Skeletal muscle cell (primary cell): Measurements from ENCODE around the gene ZNF564.
A peak's percentile ranks its signal among the peaks of the same experiment; 100 is the strongest.
"Not testable (repeated sequence)": the region's sequence is repeated elsewhere in the genome, so short reads cannot be mapped to it uniquely, and the experiment has no call there.

ENCODE experiments used
- DNase-seq: peaks from one replicate; pipeline ENCODE4 v3.0.0-alpha.2; 2010; ENCODE audit warnings: low read depth
- H3K4me3 ChIP-seq: 2 replicates; pipeline ENCODE4 v1.5.1; 2011; ENCODE audit warnings: low read depth, mild to moderate bottlenecking, control low read depth, low read length, moderate library complexity

ZNF564 gene

GRCh38 chr19:12521996-12522395 is 29.3 kb downstream of the ZNF564 start:
- no peak for DNase-seq
- no peak overlapping the region for H3K4me3 ChIP-seq

- no peak for DNase-seq
- H3K4me3 ChIP-seq: no peak overlapping the region
These were observed 37.7 kb downstream of the ZNF564 start for GRCh38 chr19:12513531-12514061.

GRCh38 chr19:12497032-12497431 is 54.2 kb downstream of the ZNF564 start:
- no peak overlapping the region for H3K4me3 ChIP-seq
- no peak for DNase-seq

GRCh38 chr19:12496480-12496879 is 54.8 kb downstream of the ZNF564 start:
- DNase-seq: no peak
- no peak overlapping the region for H3K4me3 ChIP-seq

- DNase-seq: peak; percentile 25
- H3K4me3 ChIP-seq: peak overlapping the region; percentile 56
These were observed 56.1 kb downstream of the ZNF564 start for GRCh38 chr19:12495002-12495802.

DNA sequence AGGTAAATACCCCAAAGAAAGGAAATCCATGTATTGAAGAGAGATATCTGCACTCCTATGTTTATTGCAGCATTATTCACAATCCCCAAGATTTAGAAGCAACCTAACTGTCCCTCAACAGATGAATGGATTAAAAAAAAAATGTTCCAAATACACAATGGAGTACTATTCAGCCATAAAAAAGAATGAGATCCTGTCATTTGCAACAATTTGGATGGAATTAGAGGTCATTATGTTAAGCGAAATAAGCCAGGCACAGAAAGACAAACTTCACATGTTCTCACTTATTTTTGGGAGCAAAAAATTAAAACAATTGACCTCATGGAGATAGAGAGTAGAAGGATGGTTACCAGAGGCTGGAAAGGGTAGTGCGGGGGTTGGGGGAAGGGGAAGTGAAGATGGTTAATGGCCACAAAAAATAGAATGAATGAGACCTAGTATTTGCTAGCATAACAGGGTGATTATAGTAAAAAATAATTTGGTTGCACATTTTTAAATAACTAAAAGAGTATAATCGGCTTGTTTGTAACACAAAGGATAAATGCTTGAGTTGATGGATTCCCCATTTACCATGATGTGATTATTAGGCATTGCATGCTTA is 56.9 kb downstream of the ZNF564 start:
- no peak for DNase-seq
- no peak overlapping the region for H3K4me3 ChIP-seq

- not testable (repeated sequence) for DNase-seq, H3K4me3 ChIP-seq
These were observed 65.0 kb downstream of the ZNF564 start for GRCh38 chr19:12486265-12486783.

- DNase-seq: no peak
- no peak overlapping the region for H3K4me3 ChIP-seq
These were observed 65.7 kb downstream of the ZNF564 start for GRCh38 chr19:12485571-12485970.

GRCh38 chr19:12485052-12485416 is 66.2 kb downstream of the ZNF564 start:
- H3K4me3 ChIP-seq: peak overlapping the region; percentile 76
- DNase-seq: no peak

GRCh38 chr19:12484371-12485051 is 66.8 kb downstream of the ZNF564 start, which contains the start of gene ZNF709:
Gene ZNF709 (minus strand): TSS chr19:12484816. CDS start chr19:12484657, 159 bp downstream.
- DNase-seq: peak; percentile 37
- peak within 1 kb of the TSS; percentile 76 for H3K4me3 ChIP-seq

DNA sequence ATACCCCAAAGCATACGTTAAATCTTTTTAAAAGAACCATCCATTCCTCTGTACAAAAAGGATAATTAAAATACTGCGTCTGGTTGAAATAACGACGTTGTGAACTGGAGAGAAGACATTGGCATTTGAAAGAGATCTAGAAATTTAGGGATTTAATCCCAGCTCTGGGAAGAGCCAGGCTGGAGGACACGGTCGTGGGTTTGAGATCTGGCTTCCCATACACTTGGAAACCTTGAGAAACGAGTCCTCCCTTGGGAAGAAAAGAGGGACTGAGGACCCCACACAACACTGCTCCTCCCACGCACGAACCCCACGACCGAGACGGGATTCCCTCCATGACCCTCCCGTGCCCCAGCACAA is 67.3 kb downstream of the ZNF564 start:
- DNase-seq: no peak
- H3K4me3 ChIP-seq: peak overlapping the region; percentile 76

DNA sequence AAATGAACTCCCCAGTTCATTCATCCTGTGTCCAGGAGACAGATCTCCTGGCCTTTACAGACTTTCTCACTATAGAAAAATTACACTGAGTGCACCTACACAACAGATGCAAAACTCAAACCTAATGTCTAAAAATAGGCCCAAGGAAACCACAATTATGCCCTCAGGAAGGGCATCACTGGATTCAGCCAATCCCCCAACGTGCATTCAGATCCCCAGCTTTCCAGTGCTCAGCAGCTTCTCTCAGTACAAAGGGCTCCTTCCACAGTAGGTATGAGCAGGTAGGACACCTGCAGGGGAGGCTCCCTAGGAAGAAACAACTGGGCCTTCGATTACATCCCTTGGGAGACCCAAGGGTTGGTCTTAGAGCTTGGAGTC is 68.8 kb downstream of the ZNF564 start:
- no peak for DNase-seq
- no peak overlapping the region for H3K4me3 ChIP-seq

DNA sequence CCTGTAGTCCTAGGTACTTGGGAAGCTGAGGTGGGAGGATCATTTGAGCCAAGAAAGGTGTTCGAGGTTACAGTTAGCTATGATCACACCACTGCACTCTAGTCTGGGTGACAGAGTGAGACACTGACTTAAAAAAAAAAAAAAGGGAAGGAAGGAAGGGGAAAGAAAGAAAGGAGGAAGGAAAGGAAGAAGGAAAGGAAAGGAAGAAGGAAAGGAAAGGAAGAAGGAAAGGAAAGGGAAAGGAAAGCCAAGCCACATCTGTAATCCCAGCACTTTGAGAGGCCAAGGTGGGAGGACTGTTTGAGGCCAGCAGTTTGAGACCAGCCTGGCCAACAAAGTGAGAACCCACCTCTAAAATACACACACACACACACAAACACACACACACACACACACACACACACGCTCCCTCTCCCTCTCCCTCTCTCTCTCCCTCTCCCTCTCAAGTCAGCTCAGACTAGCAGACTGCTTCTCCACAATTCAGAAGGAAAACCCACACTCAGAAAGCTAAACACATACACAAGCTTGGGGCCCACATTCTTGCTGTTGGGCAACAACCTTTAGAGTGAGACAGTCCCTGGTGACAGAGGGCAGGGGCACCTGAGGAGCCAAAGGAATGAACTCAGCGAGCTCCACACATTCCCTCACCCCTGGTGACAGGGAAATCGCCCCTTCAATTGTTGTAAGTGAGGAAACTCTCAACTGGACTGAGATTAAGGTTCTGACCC is 69.3 kb downstream of the ZNF564 start:
- no peak overlapping the region for H3K4me3 ChIP-seq
- no peak for DNase-seq

GRCh38 chr19:12478234-12478941 is 72.9 kb downstream of the ZNF564 start:
- no peak for DNase-seq
- H3K4me3 ChIP-seq: no peak overlapping the region
